ENCODE measurements around the gene FEM1C.

GRCh38 chr5:115531787-115532367 lies 12.7 kb downstream of the FEM1C start:
- TF ChIP-seq CTCF (conservative IDR thresholded peaks at IDR 0.05; ENCODE audit: low read depth, low read length), result no peak
- TF ChIP-seq MAFK (IDR thresholded peaks at IDR 0.05; ENCODE audit: low read depth, low read length), result no peak
- TF ChIP-seq POLR2A (IDR thresholded peaks at IDR 0.05; ENCODE audit: low read depth, low read length), result no peak
- TF ChIP-seq CHD1 (IDR thresholded peaks at IDR 0.05; ENCODE audit: low read depth, low read length), result no peak
- TF ChIP-seq RCOR1 (IDR thresholded peaks at IDR 0.05; ENCODE audit: insufficient replicate concordance, low read length), result no peak
- no peak for TF ChIP-seq ELK1 (IDR thresholded peaks at IDR 0.05; ENCODE audit: borderline replicate concordance, low read depth, low read length)
- TF ChIP-seq RAD21 (IDR thresholded peaks at IDR 0.05; ENCODE audit: low read length), result no peak
